Transverse colon (tissue), 4 donors: Measurements from ENCODE around the gene NAT14.

Experiments
- CTCF ChIP-seq, 5 experiments: fragments of 200-600 bp in 3 of 5; fragments of 450-650 bp in 2 of 5; sonication (generic) in 3 of 5; IDR thresholded peaks; 1 replicate in 2 of 5; 2 replicates in 3 of 5; pipeline ENCODE4 v1.5.1; 2016 to 2017; ENCODE audit warnings: antibody characterized with exemption in 5 of 5, inconsistent platforms in 3 of 5, mild to moderate bottlenecking in 2 of 5, moderate library complexity in 1 of 5
- EP300 ChIP-seq: sonication (generic); formaldehyde crosslinking; IDR thresholded peaks from one replicate; pipeline ENCODE4 v1.6.1; 2017; ENCODE audit warnings: antibody characterized with exemption, low read depth
- POLR2AphosphoS5 ChIP-seq, 3 donors: sonication (generic); formaldehyde crosslinking; IDR thresholded peaks; one replicate each; pipeline ENCODE4 v1.6.1; 2016; ENCODE audit warnings: antibody characterized with exemption in 3 of 3

GRCh38 chr19:55436847-55437246, 48.1 kb upstream of the NAT14 start:
- TF ChIP-seq CTCF (IDR thresholded peaks at IDR 0.05): no peak
- no peak for TF ChIP-seq POLR2AphosphoS5 (IDR thresholded peaks at IDR 0.05)
- no peak for TF ChIP-seq EP300
